GM18951 (cell line): ENCODE measurements around the gene RIMS4.

Experiments used
- POLR2A ChIP-seq: IDR thresholded peaks from 4 replicates; pipeline ENCODE4 v1.6.1; 2011; ENCODE audit warnings: mild to moderate bottlenecking; ENCODE audit not compliant: insufficient read length, insufficient read depth; ENCODE audit errors: extremely low read depth
- in situ Hi-C: fragments of 300-500 bp; cut with MboI; formaldehyde crosslinking; loops from one replicate; pipeline ENCODE4 v1.12.0; 2022; ENCODE audit warnings: low sequenced_read_pairs, mixed read lengths, inconsistent platforms; ENCODE audit not compliant: unreplicated experiment

RIMS4 gene

GRCh38 chr20:44724423-44725091, 85.8 kb downstream of the RIMS4 start:
- in situ Hi-C loops = no loop called here
- no peak for TF ChIP-seq POLR2A

- in situ Hi-C loops = no loop called here
- TF ChIP-seq POLR2A = no peak
These were observed 86.5 kb downstream of the RIMS4 start for GRCh38 chr20:44723798-44724362.

GRCh38 chr20:44723391-44723790, 87.0 kb downstream of the RIMS4 start:
- no peak for TF ChIP-seq POLR2A
- in situ Hi-C loops = no loop called here

- in situ Hi-C loops = no loop called here
- no peak for TF ChIP-seq POLR2A
These were observed 87.4 kb downstream of the RIMS4 start for GRCh38 chr20:44722990-44723389.

DNA sequence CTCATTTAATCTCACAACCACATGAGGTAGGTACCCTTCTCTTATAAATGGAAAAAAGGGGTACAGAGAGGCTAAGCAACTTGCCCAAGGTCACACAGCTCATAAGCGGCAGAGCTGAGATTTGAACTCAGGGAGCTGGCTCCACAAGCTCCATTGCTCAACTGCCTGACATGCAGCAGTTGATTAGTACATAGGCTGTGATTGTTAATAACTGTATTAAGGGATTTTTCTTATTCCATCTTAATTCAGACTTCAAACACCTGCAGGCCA, 88.6 kb downstream of the RIMS4 start:
- in situ Hi-C loops = no loop called here
- no peak for TF ChIP-seq POLR2A

GRCh38 chr20:44720997-44721784, 89.2 kb downstream of the RIMS4 start:
- TF ChIP-seq POLR2A = no peak

GRCh38 chr20:44720621-44720996, 89.7 kb downstream of the RIMS4 start:
- in situ Hi-C loops = no loop called here
- no peak for TF ChIP-seq POLR2A

More at GRCh38 chr20:44720997-44721784, 89.2 kb downstream of the RIMS4 start:
- in situ Hi-C loops = no loop called here

DNA sequence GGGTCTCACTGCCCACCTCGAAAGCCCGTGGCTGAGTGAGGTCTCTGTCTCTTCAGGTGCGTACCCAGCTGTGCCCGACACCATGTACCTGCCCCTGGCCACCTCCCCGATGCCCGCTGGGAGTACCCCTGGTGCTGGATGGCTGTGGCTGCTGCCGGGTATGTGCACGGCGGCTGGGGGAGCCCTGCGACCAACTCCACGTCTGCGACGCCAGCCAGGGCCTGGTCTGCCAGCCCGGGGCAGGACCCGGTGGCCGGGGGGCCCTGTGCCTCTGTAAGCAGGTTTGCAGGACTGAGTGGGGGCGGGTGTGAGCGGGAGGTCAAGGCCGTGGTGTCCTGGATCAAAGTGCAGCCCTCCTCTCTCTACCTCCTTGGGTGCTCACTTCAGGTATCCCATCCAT, 90.5 kb downstream of the RIMS4 start:
- no peak for TF ChIP-seq POLR2A
- in situ Hi-C loops = no loop called here

DNA sequence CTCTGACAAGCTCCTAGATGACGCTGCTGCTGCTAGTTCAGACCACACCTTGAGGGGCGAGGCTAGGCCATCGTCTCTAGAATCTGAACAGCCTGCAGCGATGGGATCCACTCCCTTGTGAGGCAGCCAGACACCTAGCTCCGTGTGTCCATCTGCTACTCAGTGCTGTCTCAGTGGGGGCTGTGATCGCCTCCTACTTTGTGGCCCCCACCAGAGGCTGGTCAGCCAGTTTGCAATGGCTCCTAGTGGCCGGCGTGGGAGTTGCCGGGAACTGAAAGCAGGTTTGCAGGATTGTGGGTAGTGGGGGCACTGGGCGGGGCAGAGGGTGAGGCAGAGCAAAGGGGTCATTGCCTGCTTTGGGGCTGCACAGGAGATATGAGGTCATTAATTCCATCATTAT, 92.4 kb downstream of the RIMS4 start:
- no peak for TF ChIP-seq POLR2A
- in situ Hi-C loops = no loop called here

- TF ChIP-seq POLR2A = no peak
- in situ Hi-C loops = no loop called here
These were observed 93.8 kb downstream of the RIMS4 start for GRCh38 chr20:44716309-44717106.

DNA sequence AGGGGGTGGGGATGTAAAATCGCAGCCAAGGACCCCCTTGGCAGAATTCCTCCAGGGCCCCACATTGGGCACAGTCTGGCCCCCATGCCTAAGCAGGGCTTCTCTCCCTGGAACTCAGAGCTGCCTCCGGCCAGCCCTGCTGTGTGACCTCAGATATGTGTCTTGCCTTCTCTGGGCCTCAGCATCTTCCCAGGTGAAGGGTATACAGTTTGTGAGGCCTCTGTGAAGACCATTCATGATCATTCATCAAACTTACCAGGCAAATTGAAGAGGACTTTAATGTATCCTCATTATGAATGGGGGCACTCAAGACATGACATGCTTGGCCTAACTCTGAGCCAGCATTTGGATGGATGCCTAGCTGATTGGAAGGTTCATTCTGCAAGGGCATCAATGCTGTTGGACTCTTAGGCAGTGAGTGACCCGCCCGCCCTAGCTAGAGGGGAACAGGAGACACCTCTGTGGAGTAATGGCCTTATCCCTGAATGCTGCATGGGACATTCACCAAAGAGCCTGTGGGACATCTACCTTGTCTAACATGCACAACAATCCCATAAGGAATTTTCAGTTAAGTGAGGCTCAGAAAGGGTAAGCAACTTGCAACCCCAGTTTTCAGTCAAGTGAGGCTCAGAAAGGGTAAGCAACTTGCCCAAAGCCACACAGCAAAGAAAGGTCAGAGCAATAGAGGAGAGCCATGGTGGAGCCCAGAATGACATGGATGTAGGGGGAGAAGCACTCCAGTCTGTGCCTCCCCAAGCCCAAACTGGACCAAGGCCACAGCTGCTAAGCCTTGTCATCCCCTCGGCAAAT, 94.6 kb downstream of the RIMS4 start:
- TF ChIP-seq POLR2A = no peak
- in situ Hi-C loops = no loop called here

DNA sequence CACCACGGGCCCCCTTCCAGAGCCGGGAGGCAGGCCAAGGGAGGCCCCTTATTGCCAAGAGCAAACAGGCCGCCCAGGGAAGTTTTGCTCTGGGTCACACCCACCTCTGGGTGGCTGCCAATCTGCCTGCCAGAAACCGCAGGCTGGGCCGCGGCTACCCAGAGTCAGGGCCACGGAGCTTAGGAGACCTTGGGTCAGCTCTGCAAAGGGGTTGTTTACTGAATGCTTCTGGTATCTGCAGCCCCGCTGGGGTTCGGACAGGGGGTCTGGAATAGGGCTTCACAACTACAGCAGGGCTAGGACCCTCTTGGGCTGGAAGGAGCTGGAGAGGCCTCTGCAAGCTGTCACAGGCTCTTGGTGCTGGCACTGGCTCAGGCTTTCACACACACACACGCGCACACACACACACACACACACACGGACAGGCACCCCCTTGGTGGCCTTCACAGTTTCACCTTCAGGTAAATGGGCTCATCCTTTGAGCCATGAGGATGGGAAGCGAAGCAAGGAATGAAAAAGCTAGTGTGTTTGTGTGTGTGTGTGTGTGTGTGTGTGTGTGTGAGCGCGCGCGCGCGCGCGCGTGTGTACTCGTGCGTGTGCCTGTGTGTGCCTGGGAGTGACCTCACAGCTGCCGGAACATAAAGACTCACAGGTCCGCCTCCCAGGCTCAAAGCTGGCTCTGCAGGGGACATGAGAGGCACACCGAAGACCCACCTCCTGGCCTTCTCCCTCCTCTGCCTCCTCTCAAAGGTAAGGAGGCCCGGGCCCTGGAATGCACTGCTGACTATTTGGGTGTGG, 95.4 kb downstream of the RIMS4 start, which contains the start of gene CCN5:
CCN5 (plus strand) TSS at position 669 of the 798 bp plus-strand sequence; CDS start at position 691, 22 bp downstream.
- in situ Hi-C loops = no loop called here

More for the DNA sequence above, 95.4 kb downstream of the RIMS4 start, which contains the start of gene CCN5:
- no peak for TF ChIP-seq POLR2A
